Measurements from ENCODE around the gene ERG. TPM values are rescaled to one million over a fixed set of nuclear protein-coding genes. Genes with fewer than 3 reads are reported as not detected.

Gene ERG
- total RNA-seq, 1 experiment from 2014 or later: not detected

DNA sequence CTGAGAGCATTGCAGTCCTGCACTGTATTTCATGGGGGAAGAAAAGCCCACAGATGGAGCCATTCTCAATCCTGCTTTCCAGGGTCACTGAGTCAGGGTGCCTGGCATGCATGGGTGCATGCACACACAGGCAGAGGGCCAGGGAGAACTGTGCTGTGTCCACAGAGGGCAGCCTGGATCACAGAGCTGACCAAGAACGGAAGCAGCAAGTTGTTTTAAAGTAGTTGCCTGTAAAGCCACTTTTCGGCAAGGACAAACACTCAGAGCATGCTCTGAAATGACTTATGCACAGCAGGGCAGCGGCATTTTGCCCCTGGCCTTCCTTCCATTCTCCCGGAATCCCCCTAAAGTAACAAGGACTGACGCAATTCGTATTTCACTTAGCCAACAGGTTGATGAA is 3.6 kb downstream of the ERG start:
- no TSS peak for BruUV-seq (replicated peaks)
- Histone ChIP-seq H3K4me3 (ENCODE audit: low read length) (no peak overlapping the region), H3K27ac (ENCODE audit: low read length) (no peak overlapping the region), H3K27me3 (ENCODE audit: low read length) (peaks cover 26% of the 10 kb centered on the region), H3K4me2 (ENCODE audit: low read length) (no peak overlapping the region), H4K20me1 (ENCODE audit: low read length) (no peaks in the 10 kb centered on the region), H3K36me3 (ENCODE audit: low read depth, low read length) (no peaks in the 10 kb centered on the region), H3K4me1 (ENCODE audit: insufficient read depth, low read length) (peaks cover 4% of the 10 kb centered on the region), H3F3A (ENCODE audit: low read length, unreplicated experiment) (no peaks in the 10 kb centered on the region), H3K9me3 (ENCODE audit: low read length) (no peaks in the 10 kb centered on the region), H2AFZ (ENCODE audit: low read length) (no peak overlapping the region), H3K79me2 (ENCODE audit: low read length) (no peaks in the 10 kb centered on the region), H3K9ac (ENCODE audit: low read length) (no peak overlapping the region), H3K9me2 (replicated peaks; ENCODE audit: low read length) (no peaks in the 10 kb centered on the region)
- ChIA-PET CTCF (no interaction called here), POLR2A (ENCODE audit: unreplicated experiment) (no interaction called here)
- TF ChIP-seq EZH2phosphoT487 (IDR thresholded peaks at IDR 0.05; ENCODE audit: borderline replicate concordance, low read length): no peak
- TF ChIP-seq, protein P1, sequence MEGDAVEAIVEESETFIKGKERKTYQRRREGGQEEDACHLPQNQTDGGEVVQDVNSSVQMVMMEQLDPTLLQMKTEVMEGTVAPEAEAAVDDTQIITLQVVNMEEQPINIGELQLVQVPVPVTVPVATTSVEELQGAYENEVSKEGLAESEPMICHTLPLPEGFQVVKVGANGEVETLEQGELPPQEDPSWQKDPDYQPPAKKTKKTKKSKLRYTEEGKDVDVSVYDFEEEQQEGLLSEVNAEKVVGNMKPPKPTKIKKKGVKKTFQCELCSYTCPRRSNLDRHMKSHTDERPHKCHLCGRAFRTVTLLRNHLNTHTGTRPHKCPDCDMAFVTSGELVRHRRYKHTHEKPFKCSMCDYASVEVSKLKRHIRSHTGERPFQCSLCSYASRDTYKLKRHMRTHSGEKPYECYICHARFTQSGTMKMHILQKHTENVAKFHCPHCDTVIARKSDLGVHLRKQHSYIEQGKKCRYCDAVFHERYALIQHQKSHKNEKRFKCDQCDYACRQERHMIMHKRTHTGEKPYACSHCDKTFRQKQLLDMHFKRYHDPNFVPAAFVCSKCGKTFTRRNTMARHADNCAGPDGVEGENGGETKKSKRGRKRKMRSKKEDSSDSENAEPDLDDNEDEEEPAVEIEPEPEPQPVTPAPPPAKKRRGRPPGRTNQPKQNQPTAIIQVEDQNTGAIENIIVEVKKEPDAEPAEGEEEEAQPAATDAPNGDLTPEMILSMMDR (conservative IDR thresholded peaks at IDR 0.05; ENCODE audit: low read depth, low read length): no peak
- TF ChIP-seq EZH2 (IDR thresholded peaks at IDR 0.05; ENCODE audit: low read length, unreplicated experiment): no peak
- ATAC-seq (no peak), DNase-seq (no peak)
- intact Hi-C loops (cut with micrococcal nuclease): no loop called here

DNA sequence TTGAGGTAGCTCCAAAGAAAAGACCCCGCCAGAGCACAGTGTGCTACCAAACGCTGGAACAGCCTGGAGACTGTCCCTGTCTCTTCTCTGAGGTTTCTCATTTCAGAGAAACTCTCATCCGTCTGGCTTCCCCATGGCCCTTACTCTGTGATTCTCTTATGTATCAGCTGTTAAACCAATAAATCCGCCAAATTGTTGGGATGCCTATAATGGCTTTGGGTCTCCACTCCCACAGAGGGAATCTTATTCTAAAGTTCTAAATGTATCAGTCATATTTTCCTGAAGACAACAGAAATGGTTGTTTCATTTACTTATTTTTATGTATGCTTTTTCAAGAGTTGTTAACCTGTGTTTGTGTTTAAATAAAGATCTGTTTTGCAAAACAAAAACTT is 4.0 kb downstream of the ERG start:
- Histone ChIP-seq H3K79me2 (ENCODE audit: low read length) (no peaks in the 10 kb centered on the region), H3K27ac (ENCODE audit: low read length) (no peak overlapping the region), H2AFZ (ENCODE audit: low read length) (no peak overlapping the region), H3K9ac (ENCODE audit: low read length) (no peak overlapping the region), H3K9me3 (ENCODE audit: low read length) (no peaks in the 10 kb centered on the region), H3K4me1 (ENCODE audit: insufficient read depth, low read length) (peaks cover 7% of the 10 kb centered on the region), H4K20me1 (ENCODE audit: low read length) (no peaks in the 10 kb centered on the region), H3K4me2 (ENCODE audit: low read length) (no peak overlapping the region), H3K4me3 (ENCODE audit: low read length) (no peak overlapping the region), H3F3A (ENCODE audit: low read length, unreplicated experiment) (no peaks in the 10 kb centered on the region), H3K36me3 (ENCODE audit: low read depth, low read length) (no peaks in the 10 kb centered on the region), H3K9me2 (replicated peaks; ENCODE audit: low read length) (no peaks in the 10 kb centered on the region), H3K27me3 (ENCODE audit: low read length) (peaks cover 23% of the 10 kb centered on the region)
- no peak for DNase-seq
- ChIA-PET POLR2A (ENCODE audit: unreplicated experiment) (no interaction called here), CTCF (no interaction called here)
- TF ChIP-seq EZH2phosphoT487 (IDR thresholded peaks at IDR 0.05; ENCODE audit: borderline replicate concordance, low read length) (no peak), EZH2 (IDR thresholded peaks at IDR 0.05; ENCODE audit: low read length, unreplicated experiment) (no peak)
- TF ChIP-seq, protein P1 (conservative IDR thresholded peaks at IDR 0.05; ENCODE audit: low read depth, low read length): no peak
- intact Hi-C loops (cut with micrococcal nuclease): no loop called here
- no peak for ATAC-seq
- no TSS peak for BruUV-seq (replicated peaks)

DNA sequence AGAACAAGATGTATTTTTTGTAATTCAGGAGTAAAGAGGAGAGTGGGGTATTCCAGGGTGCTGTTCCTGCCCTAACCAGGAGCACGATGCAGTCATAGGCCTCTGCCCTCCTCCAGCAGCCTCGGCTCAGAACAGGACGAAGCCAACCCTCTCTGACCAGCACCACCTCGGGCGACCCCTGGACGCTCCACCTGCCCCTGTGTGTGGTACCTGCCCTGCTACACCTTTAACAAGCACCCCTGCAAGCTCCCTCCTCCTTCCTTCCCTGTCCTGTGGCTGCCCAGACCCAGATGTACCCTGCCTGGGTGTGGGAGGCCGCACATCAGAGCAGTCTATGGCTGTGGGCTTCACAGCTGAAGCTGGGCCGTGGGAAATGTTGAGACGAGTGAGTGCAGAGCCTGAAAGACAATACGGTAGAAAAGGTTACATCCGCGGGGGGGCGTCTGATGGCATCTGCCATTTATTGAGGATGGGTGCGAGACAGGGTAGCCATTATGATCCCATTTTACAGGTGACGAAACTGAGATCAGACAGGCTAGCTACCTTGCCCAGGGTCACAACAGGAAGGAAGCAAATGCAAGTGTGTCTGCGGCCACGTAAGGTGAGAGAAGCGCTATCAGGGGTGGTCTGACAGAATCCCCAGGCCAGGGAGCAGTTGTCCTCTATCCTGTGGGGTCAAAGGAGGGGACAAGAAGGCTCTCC is 4.6 kb downstream of the ERG start:
- intact Hi-C loops (cut with micrococcal nuclease): no loop called here
- TF ChIP-seq EZH2 (IDR thresholded peaks at IDR 0.05; ENCODE audit: low read length, unreplicated experiment): no peak
- TF ChIP-seq, protein P1 (conservative IDR thresholded peaks at IDR 0.05; ENCODE audit: low read depth, low read length): no peak
- TF ChIP-seq EZH2phosphoT487 (IDR thresholded peaks at IDR 0.05; ENCODE audit: borderline replicate concordance, low read length): no peak
- Histone ChIP-seq H3F3A (ENCODE audit: low read length, unreplicated experiment) (peaks cover 4% of the 10 kb centered on the region), H4K20me1 (ENCODE audit: low read length) (no peaks in the 10 kb centered on the region), H3K4me1 (ENCODE audit: insufficient read depth, low read length) (peaks cover 13% of the 10 kb centered on the region), H3K9ac (ENCODE audit: low read length) (no peak overlapping the region), H3K4me3 (ENCODE audit: low read length) (no peak overlapping the region), H3K36me3 (ENCODE audit: low read depth, low read length) (no peaks in the 10 kb centered on the region), H3K27me3 (ENCODE audit: low read length) (peaks cover 22% of the 10 kb centered on the region), H2AFZ (ENCODE audit: low read length) (no peak overlapping the region), H3K9me2 (replicated peaks; ENCODE audit: low read length) (no peaks in the 10 kb centered on the region), H3K4me2 (ENCODE audit: low read length) (no peak overlapping the region), H3K27ac (ENCODE audit: low read length) (no peak overlapping the region), H3K79me2 (ENCODE audit: low read length) (no peaks in the 10 kb centered on the region), H3K9me3 (ENCODE audit: low read length) (no peaks in the 10 kb centered on the region)
- BruUV-seq (replicated peaks): no TSS peak
- no peak for ATAC-seq
- no peak for DNase-seq
- ChIA-PET POLR2A (ENCODE audit: unreplicated experiment) (no interaction called here), CTCF (no interaction called here)
